GM23248 (cell line): ENCODE data around the gene AFF3.

Experiments used
- EZH2 ChIP-seq: fragments of 200-600 bp; sonication (generic); IDR thresholded peaks from 2 replicates; pipeline ENCODE4 v1.6.1; 2018; ENCODE audit warnings: antibody characterized with exemption, mild to moderate bottlenecking; ENCODE audit not compliant: insufficient read depth, poor library complexity, severe bottlenecking
- EZH2phosphoT487 ChIP-seq: fragments of 200-600 bp; sonication (generic); IDR thresholded peaks from 2 replicates; pipeline ENCODE4 v1.6.1; 2018; ENCODE audit warnings: antibody characterized with exemption, moderate library complexity, mild to moderate bottlenecking, low read depth; ENCODE audit not compliant: insufficient read depth

GRCh38 chr2:100038011-100038410, 104.4 kb downstream of the AFF3 start:
- TF ChIP-seq EZH2 (no peak), EZH2phosphoT487 (no peak)
